Activated CD4-positive, alpha-beta T cell treated with anti-CD3 and anti-CD28 coated beads, Interleukin-2, amount 50 U/mL, for 48 hours (primary cell): ENCODE measurements around the gene EIF4E3.

Experiments
- DNase-seq, 2 experiments: peaks; one replicate each; pipeline ENCODE4 v3.0.0-alpha.2; 2020

EIF4E3 gene

DNA sequence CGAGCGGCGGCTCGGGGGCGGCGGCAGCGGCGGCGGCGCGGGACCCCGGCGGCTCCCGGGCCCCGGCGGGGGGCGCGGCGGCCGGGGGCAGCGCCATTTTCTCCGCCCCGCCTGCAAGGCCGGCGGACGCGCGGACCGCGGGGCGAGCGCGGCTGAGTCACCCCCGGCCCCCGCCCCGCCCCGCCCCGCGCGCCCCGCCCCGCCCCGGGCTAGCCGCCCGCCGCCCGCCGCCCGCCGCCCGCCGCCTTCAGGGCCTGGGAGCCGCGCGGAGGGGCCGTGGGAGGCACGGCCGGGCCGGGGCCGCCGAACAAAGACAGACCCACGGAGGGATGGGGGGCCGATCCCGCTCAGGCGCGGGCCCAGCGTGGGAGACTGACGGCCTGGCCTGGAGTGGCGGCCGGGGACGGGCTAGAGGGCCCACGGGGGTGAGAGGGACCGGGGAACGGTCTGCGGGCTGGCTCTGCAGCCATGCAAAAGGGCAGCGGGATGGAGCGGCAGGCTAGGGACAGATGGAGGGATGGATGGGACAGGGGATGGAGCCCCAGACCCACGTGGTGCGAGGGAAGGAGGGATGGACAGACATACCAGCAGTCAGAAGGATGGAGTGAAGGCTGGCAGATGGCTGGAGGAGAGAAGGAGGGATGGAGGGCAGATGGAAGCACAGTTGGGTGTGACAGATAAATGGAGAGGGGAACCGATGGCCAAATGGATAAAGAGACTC is at the start of gene EIF4E3:
Gene EIF4E3 (minus strand): TSS at position 132 of the 721 bp plus-strand sequence. CDS start 35 bp downstream, at position 97.
- DNase-seq, result peak; percentile 41 to 45

DNA sequence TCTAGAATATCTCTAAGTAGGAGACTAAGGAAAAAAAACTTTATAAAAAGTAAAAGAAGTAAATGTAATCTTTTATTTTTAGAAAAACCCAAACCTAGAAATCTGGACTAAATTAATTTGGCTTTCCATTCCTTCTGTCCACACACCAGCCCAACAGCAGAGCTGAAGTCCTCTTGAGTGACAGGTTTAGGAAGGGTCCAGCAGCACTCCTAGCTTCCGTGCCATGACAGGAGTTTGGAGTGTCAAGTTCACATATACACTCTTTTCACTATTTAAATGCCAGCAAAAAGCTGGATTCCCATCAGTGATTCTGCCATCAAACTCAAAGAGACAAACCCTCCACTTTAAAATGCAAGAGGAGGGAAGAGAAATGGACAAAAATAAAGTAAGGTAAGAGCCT is 46.7 kb upstream of the EIF4E3 start:
- no peak for DNase-seq

DNA sequence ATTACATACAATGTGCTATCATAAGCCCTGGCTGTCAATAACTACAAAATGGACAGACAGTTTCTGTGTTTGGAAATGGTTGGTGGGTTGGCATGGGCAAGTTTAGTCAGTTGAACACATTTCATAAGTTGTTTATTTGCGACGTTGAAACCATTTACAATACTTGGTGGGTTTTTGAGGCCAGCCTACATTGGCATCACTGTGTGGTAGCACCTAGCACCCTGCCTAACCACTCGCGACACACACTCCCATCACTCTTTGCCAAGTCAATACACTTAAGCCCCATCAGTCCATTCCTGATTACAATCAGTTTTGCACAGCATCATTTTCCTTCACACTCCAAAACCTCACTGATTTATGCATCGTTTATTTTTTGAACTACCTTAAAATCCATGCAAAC is 45.9 kb upstream of the EIF4E3 start:
- DNase-seq, result no peak

DNA sequence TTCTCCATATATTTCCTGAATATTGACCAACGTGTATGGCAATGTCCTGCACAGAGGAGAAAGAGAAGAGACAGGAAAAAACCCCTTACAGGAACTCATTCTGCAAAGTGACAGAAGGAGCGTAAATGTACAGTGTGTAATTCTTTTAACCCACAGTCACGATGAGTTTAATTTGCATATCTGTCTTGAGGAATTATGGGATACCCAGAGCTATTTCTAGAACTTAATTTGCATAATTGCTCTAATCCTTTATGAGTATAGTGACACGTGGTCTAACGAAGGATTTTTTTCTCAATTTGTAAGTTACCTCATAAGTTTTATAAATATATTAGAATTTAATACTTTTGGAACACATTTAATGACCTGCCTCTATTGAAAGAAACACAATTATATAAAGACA is 38.2 kb upstream of the EIF4E3 start:
- DNase-seq, result no peak

DNA sequence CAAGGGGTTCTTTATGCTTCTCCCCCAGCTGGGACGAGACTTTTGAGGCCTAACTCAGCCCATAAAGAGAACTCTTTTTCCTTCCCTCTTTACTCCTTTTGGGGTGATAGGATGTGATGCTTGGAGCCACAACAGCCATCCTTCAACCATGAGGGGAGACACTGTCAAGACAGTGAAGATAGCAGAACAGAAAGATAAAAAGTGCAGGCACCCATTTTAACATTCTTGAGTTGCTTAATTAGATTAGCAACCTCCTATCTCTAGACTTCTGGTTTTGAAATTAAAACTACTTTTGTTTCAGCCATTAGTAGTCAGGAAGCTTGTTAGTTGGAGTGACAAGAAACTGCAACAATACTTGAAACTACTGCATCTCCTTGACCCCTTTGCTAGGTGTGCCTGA is 34.9 kb upstream of the EIF4E3 start:
- DNase-seq, result no peak

DNA sequence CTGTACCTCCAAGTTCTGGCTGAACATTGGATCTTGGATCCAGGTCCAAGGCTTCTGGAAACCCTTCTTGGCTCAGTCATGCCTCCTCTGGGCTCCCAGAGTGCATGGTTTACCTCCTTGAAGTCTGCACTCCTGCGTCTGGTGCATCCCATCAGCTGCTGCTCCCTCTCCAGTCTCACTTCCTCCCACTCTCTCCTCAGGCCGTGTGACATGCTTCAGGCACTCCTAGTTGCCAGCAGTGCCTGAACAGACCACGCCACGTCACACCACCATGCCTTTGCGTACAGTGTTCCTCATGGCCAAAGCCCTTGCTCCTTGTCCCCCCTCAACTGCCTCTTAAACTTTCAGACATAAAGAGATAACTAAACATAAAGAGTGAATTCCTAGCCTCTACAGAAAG is 34.2 kb upstream of the EIF4E3 start:
- DNase-seq, result no peak

DNA sequence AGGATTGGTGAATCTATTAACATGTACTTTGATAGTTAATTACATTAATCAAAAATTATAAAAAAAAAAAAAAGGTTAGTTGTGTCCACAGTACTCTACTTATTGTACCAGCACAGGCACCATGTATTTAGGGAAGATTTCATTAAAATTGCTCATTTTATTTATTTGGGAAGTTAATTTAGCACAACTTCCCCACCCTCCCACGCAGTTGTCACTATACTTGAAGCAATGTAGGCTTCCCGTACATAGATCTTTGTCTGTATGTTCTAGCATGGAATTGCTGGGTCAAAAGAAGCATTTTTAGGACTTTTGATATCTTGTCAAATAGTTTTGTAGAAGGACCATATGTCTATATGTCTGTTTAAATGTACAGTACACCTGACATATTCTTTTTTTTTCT is 32.9 kb upstream of the EIF4E3 start:
- DNase-seq, result no peak

DNA sequence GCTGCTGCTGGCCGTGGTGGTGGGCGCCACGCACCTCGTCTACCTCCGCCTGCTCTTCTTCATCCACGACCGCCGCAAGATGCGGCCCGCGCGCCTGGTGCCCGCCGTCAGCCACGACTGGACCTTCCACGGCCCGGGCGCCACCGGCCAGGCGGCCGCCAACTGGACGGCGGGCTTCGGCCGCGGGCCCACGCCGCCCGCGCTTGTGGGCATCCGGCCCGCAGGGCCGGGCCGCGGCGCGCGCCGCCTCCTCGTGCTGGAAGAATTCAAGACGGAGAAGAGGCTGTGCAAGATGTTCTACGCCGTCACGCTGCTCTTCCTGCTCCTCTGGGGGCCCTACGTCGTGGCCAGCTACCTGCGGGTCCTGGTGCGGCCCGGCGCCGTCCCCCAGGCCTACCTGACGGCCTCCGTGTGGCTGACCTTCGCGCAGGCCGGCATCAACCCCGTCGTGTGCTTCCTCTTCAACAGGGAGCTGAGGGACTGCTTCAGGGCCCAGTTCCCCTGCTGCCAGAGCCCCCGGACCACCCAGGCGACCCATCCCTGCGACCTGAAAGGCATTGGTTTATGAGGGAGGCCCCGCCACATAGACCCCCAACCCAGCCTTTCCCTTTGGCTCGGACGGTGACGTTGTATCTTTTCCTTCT is 29.5 kb upstream of the EIF4E3 start:
- no peak for DNase-seq

DNA sequence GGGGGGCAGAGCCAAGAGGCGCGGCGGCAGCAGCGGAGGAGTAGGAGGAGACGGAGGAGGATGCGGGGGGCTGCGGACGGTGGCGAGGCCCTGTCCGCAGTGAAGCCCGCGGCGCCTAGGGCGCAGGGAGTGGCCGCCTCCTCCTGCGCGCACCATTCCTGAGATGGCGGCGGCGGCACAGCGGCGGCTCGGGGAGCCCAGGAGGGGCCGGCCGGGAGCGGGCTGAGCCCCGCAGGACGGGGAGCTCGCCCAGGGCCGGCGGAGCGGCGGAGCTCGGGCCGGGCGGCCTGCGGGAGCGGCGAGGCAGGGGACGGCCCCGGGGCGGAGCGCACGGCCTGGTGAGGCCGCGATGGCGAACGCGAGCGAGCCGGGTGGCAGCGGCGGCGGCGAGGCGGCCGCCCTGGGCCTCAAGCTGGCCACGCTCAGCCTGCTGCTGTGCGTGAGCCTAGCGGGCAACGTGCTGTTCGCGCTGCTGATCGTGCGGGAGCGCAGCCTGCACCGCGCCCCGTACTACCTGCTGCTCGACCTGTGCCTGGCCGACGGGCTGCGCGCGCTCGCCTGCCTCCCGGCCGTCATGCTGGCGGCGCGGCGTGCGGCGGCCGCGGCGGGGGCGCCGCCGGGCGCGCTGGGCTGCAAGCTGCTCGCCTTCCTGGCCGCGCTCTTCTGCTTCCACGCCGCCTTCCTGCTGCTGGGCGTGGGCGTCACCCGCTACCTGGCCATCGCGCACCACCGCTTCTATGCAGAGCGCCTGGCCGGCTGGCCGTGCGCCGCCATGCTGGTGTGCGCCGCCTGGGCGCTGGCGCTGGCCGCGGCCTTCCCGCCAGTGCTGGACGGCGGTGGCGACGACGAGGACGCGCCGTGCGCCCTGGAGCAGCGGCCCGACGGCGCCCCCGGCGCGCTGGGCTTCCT is 28.8 kb upstream of the EIF4E3 start, which contains the start of gene GPR27:
Gene GPR27 (plus strand): TSS at position 155 of the 909 bp plus-strand sequence. CDS start 195 bp downstream, at position 350.
- DNase-seq, result peak; percentile 22 to 32

DNA sequence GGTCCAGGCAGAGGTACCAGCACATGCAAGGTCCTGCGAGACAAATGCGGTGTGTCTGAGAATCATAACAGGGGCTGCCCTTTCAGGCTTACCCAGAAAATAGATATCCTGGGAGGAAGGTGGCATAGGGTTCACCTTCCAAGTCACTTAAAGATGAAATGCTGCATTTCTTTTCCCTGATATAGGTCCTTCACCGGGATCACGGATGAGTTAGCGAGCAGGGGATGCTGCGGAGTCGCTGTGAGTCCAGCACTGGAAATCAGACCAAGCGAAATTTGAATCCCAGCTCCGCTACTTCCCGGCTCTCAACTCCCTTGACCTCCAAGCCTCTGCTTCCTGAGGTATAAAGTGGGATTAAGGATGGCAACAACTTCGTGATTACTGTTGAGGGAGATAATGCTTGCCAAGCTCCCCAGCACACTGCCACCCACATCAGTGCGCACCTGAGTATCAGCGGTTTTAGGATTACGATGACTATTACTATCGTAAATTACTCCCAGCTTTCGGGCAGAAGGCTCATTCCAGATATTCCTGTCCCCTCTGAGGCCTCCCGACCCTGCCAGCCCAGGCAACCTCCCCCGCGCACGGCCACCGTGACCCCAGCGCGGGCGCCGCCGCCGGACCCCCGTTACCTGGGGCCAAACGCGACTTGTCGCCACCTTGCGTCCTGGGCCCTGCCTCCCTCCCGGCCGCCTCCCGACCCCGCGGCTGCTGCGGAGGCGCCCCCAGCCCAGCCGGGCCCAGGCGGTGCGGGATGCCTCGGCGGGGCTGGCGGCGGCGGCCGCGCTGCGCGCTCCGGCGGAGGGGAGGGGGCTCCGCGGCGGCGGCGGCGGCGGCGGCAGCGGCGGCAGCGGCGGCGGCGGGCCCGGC is 27.9 kb upstream of the EIF4E3 start:
- DNase-seq, result no peak

DNA sequence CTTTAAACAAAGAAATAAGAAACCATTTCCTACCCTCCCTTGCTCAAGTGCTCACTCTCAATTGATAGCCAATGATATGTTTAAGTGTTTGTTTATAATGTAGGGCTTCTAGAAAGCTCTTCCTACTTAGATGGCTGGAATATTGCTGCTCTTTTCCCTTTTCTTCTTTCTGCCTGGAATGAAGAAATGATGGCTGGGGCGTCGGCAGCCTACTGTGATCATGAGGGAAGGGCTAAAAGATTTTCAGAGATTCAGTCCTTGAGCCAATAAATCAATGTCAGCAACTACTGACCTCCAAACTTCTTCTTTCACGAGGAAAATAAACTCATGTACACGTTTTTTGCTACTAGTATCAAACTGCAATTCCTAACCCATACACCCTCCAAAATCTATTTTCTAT is 26.4 kb upstream of the EIF4E3 start:
- DNase-seq, result no peak

DNA sequence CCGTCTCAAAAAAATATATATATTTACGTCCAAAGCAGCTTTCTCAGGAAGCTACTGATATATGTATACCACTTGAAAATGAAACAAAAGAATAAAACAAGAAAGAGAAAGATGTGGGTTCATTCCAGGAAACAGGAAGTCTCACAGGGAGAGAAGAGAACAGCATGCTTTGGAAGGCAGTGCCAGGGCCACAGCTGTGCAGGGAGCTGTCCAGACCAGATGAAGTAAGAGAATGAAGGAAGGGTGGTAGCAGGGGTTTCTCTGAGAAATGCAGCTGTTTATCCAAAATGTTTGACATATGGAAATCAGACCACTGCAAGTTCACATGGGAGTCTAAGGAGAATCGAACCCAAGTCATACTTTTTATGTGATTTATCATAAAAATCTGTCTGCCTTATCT is 19.5 kb upstream of the EIF4E3 start:
- no peak for DNase-seq

DNA sequence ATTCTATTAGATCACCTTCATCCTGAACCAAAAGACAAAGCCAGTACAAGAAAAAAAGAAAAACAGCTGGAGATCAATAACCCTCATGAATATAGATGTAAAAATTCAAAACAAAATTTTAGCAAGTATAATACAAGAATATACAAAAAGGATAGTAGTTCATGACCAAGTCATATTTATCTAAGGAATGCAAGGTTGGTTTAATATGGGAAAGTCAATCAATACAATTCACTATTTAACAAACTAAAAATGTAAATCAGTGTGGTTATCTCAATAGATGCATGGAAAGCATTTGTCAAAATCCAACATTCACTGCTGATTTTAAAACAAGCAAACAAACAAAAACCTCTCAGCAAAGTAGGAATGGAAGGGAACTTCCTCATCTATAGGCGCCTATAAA is 17.4 kb upstream of the EIF4E3 start:
- DNase-seq, result no peak

DNA sequence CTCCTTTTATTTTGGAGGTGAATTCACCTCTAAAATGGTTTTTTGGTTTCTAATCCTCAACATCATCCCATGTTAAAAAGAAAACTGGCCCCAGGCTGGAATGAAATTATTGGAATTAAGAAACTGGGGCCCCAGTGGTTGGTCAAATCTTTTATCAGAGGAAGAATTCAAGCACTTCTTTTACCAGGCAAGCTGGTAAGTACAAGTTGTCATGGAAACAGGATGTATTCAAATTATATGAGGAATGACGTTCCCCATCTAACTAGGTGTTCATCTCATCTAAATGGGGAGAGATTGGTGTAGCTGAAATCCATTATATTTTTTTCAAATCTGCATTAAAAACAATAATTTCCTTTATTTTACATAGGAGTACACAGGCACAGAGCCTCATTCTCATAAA is 9.7 kb upstream of the EIF4E3 start:
- DNase-seq, result no peak

DNA sequence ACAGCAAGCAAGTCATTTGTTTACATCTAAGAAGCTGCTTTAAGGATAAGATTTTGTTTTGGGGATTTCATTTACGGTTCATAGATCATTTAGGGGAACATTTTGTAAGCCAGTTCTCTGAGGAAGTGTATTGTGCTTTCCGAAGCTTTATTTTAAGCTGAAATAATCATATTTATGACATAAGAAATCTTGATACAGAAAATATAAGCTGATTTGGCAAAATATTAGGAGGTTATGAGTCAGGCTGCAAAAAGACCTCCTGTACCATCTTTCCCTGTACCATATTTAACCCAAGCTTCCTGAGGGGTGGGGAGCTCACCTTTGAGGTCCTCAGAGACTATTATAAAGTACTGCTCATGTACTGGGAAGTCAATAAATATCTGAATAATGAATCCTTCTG is 8.1 kb upstream of the EIF4E3 start:
- no peak for DNase-seq

DNA sequence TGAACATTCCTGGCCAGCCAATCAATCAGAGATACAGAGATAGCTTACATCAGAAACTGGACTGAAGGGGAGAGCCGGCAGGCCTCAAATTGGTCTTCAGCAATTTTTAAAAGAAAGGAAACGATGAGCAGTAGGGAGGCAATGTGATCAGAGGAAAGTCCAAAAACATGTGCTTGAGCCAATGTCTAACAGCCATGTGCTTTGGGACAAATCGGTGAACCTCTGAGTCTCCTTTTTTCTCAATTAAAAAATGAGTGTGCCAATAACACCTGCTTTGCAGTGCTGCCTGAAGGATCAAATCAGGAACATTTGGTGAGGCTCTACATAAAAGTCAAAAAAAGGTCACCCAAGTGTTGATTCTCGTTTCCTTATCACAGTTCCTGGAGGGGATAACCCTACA is 7.4 kb upstream of the EIF4E3 start:
- DNase-seq, result no peak

DNA sequence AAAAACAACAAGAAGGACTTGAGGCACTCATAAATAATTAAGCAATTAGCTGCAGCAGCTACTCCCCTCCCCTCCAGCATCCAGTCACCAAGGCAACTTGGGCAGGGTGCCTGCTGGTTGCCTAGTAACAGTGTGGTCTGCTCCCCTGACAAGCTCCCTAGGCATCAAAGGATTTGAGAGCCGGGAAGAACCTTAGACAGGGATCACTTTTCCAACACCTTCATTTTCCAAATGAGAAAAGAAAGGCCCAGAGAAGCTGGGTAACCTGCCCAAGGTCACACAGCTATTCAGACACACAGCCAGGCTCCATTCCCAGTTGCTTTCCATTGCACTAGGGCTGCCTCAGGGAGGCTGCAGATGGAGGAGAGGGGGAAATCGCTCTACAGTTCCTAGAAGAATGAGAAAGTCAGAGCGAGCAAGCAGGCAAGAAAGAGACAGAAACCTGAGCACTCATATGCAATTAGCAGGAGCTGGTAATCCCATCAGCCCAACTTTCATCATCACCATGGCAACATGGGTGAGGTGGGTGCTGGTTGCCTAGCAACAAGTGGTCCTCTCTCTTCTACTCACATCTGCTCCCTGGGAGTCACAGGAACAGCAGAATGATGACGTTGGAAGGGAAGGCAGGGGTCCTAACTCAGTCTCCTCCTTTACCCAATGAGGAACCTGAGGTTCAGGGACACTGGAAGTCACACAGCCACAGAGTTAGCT is 3.6 kb upstream of the EIF4E3 start:
- DNase-seq, result no peak

DNA sequence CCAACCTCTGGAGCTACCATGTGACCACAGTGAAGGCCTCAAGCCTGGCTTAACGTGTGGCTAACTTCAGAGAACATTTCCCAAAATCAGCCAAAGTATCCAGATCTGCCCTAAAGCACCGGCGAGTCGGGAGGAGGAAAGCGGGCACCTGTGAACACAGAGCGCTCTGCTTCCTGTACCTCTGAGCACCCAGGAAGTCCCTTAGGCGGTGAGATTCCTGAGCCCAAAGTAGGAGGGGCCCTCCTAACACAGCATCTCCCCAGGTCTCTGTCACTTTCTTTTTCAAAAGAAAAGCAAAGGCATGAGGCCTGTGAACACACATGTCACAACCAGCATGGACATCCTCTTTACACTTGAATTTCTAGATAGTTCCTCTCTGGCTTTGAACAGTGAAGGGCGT is 944 bp upstream of the EIF4E3 start:
- DNase-seq, result peak; percentile 35 to 49

DNA sequence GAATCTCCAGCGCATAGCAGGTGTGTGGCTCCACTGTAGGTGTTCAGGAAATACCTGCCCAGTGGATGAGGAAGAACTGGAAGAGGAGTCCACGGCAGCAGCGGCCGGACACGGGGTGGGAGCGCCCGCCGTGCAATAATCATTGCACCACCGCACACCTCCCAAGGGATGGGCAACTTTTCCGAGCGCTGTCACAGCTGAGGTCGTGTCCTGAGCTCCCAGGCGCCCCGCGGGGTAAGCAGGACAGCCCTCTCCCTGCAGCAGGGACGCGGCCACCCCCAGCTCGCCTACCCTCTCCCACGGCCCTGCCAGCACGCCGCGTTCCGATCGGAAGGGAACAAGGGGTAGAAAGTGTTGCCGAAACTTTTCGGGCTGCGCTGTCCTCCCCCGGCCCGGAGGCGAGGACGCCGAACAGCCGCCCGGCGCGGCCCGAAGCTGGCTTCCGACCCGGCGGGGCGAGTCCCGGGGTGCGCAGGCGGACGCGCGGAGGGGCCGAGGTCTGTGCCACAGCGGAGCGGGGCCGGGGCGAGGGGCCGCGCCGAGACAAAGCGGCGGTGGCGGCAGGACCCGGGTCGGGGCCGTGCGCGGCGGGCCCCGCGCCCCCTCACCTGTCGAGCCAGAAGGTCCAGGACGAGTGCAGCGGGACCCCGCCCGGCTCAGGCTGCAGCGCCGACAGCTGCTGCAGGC is 475 bp downstream of the EIF4E3 start:
- DNase-seq, result peak; percentile 45 to 47

DNA sequence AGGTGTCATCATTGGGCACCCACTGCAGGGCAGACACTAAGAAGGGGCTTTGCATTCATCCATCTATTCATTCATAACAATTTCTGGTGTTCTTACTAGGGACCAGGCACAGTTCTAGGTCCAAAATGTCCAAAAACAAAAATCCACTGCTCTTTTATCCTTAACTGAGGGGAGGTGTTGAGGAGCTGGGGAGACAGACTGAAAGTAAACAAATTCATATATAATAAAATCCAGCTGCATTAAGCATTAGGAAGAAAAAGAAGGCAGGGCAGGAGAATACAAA is 1.1 kb downstream of the EIF4E3 start:
- DNase-seq, result no peak

DNA sequence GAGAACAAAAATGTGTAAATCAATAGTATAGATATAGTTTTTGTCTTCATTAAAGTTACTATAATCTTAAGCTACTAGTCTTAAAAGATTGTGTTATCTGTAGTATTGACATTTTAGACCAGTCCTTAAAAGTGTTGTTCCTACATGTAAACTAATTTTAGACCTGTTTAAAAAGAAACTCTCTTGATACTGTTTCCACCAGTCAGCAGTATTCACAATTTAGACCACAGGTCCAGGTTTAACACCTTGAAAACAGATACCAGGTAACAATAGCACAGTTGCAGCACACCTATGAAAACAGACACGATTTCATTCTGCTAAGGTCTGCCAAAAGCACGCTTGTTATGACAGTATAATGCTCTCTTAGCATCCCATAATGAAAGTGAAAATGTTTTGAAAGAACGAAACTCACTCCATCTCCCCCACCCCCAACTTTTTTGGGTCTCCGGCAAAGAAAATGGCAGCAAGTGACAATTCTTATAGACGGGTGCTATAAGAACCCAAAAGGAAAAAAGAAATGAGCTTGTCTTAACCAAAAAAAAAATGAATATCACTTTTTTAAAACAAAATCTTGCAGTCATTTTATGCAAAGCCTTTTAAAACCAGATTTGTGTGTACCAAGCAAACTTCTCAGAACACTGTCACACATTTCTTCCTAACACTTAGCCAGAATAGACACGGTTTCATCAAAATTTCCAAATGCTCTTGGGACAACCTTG is 1.6 kb downstream of the EIF4E3 start:
- DNase-seq, result peak; percentile 33 to 49
